GM06990 (cell line): Measurements from ENCODE around the gene SAMD14.

Experiments used
- DNase-seq: peaks from one replicate; pipeline ENCODE4 v3.0.0-alpha.2; 2011; ENCODE audit not compliant: insufficient read length; ENCODE audit errors: extremely low read depth
- H3K27me3 ChIP-seq: replicated peaks from 2 replicates; pipeline ENCODE4 v1.6.0; 2011; ENCODE audit warnings: low read length; ENCODE audit not compliant: control insufficient read depth, insufficient read depth
- H3K36me3 ChIP-seq: 2 replicates; pipeline ENCODE4 v1.5.1; 2011; ENCODE audit warnings: low read length; ENCODE audit not compliant: control insufficient read depth, insufficient read depth
- H3K4me3 ChIP-seq: replicated peaks from 2 replicates; pipeline ENCODE4 v1.5.1; 2011; ENCODE audit warnings: low read depth, mild to moderate bottlenecking, control low read depth, low read length
- CTCF ChIP-seq: IDR thresholded peaks from 2 replicates; pipeline ENCODE4 v1.5.1; 2011; ENCODE audit warnings: low read length, control low read depth, mild to moderate bottlenecking, inconsistent platforms; ENCODE audit not compliant: insufficient read depth, poor library complexity, severe bottlenecking

Gene SAMD14

DNA sequence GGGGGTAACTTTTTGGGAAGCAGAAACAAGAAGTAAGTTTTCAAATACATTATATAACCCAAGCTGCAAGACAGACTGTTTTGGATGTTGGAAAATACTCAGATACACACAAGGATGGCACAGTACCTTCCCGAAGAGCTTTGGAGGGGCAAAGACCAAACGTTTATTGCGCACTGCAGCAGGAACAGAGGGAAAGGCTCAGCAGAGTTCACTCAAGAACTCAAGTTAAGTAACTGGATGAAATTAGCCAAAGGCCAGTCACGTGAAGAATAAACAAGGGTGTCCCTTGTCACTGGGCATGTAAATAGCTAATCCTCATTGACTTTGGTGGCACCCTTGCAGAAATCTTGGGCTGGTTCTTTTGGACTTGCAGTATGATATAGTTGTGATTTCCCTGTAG, 32.0 kb downstream of the SAMD14 start:
- H3K36me3 ChIP-seq: no peaks in the 10 kb centered on the region; the same call in none of the 2 replicates

DNA sequence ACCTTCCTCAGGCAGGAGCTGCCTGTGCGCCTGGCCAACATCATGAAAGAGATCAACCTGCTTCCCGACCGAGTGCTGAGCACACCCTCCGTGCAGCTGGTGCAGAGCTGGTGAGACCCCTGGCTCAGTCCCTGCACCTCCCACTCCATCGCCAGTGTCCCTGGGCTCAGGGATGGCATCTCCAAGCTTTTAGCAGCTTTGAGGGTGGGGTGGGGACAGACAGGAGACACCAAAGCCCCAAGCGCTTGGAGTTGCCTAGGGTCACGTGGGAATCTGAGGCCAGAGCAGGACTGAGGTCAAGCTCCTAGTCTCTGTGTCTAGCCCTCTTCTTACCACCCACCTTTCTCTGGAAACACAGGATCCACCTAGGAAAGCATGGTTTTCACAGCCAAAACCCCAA, 32.5 kb downstream of the SAMD14 start:
- no peak for DNase-seq
- H3K36me3 ChIP-seq: no peaks in the 10 kb centered on the region; the same call in none of the 2 replicates
- no peaks in the 10 kb centered on the region for H3K27me3 ChIP-seq
- no peak overlapping the region for H3K4me3 ChIP-seq
- no peak for TF ChIP-seq CTCF

More for the DNA sequence above, 32.0 kb downstream of the SAMD14 start:
- H3K27me3 ChIP-seq: no peaks in the 10 kb centered on the region
- no peak for TF ChIP-seq CTCF
- no peak overlapping the region for H3K4me3 ChIP-seq
- DNase-seq: no peak

DNA sequence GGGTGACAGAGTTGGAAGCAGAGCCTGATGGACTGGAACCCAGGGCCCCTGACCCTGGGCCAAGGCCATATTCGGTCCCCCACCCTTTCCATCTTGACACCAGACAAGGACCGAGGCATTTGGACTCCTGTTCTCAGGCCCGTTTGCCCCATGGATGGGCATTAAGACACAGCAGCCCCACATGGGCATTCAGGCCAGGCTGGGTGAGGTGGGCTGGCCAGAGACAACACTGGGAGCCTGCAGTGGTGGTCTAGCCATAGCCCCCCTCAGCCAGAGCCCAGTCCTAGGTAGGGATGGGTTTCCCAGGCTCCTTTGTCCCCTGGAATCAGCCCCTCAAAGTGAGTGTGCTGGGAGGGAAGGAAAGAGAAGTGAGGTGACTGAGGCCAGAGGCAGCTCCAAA, 33.2 kb downstream of the SAMD14 start:
- no peaks in the 10 kb centered on the region; the same call in none of the 2 replicates for H3K36me3 ChIP-seq
- no peak overlapping the region for H3K4me3 ChIP-seq
- no peak for DNase-seq
- no peaks in the 10 kb centered on the region for H3K27me3 ChIP-seq
- no peak for TF ChIP-seq CTCF

- no peak for DNase-seq
- Histone ChIP-seq H3K4me3 (peak overlapping the region; percentile 84), H3K36me3 (no peaks in the 10 kb centered on the region; the same call in none of the 2 replicates), H3K27me3 (no peaks in the 10 kb centered on the region)
- no peak for TF ChIP-seq CTCF
These were observed 33.9 kb downstream of the SAMD14 start for GRCh38 chr17:50096092-50096491.

GRCh38 chr17:50095626-50096037, 34.3 kb downstream of the SAMD14 start:
- Histone ChIP-seq H3K27me3 (no peaks in the 10 kb centered on the region), H3K4me3 (peak overlapping the region; percentile 84), H3K36me3 (no peaks in the 10 kb centered on the region; the same call in none of the 2 replicates)
- DNase-seq: no peak
- TF ChIP-seq CTCF: no peak

DNA sequence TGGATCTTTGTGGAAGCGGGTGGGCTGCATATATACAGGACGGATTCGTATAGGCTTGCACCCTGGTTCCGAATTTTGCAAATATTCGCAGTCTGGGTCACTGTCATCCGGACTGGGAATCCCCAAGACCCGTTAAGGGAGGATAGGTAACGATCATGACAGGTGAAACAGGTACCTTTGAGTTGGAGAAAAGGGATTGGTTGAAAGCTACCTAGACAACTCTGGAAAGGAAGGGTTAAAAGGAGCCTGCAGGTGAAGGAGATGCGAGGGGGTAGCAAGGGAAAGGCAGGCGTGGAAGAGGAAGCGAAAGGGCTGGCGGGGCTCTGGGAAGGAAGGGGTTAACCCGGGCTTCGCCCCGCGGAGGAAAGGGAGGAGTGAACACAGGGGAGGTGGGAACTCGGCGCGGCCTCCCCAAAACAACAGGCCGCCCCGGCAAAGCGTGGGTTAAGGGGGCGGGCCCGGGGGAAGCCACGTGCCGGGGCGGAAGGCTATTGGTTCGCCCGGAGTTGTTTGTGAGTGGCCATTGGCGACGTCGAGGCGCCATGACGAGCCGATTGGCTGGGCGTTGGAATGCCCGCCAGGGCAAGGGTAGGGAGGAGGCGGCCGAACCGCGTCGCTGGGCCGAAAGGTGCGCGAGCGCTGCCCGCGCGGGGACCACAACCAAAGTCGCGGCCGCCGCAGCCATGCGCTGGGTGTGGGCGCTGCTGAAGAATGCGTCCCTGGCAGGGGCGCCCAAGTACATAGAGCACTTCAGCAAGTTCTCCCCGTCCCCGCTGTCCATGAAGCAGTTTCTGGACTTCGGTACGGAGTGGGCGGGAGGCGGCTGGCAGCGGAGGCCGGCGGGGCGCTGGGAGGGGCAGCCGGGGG, 35.0 kb downstream of the SAMD14 start, which contains the start of gene PDK2:
TSS of gene PDK2 (plus strand) at position 599 of the 867 bp plus-strand sequence. CDS start at position 684, 85 bp downstream.
- Histone ChIP-seq H3K36me3 (no peaks in the 10 kb centered on the region; the same call in none of the 2 replicates), H3K4me3 (peak within 1 kb of the TSS; percentile 84), H3K27me3 (no peaks in the 10 kb centered on the region)
- no peak for TF ChIP-seq CTCF
- DNase-seq: peak; percentile 95
